Endodermal cell (in vitro differentiated cells): ENCODE measurements around the gene PTPRC. TPM values are rescaled to one million over a fixed set of nuclear protein-coding genes. Genes with fewer than 3 reads are reported as not detected.

Experiments
- DNase-seq: peaks from one replicate; pipeline ENCODE4 v3.0.0-alpha.2; 2017
- H3K27ac ChIP-seq: 2 replicates; pipeline ENCODE4 v1.5.1; 2013; ENCODE audit warnings: mild to moderate bottlenecking, low read depth, low read length, moderate library complexity
- H3K27me3 ChIP-seq: 2 replicates; pipeline ENCODE4 v1.6.1; 2013; ENCODE audit warnings: mild to moderate bottlenecking, low read length, moderate library complexity; ENCODE audit not compliant: insufficient read depth, control insufficient read depth, poor library complexity, severe bottlenecking
- H3K36me3 ChIP-seq: 2 replicates; pipeline ENCODE4 v1.7.0; 2013; ENCODE audit warnings: mild to moderate bottlenecking, low read length, moderate library complexity; ENCODE audit not compliant: control insufficient read depth, insufficient read depth
- H3K4me1 ChIP-seq: one replicate; pipeline ENCODE4 v1.7.0; 2013; ENCODE audit warnings: low read length; ENCODE audit not compliant: control insufficient read depth, insufficient read depth
- H3K4me3 ChIP-seq: 2 replicates; pipeline ENCODE4 v1.5.1; 2013; ENCODE audit warnings: mild to moderate bottlenecking, low read length, moderate library complexity
- H3K9ac ChIP-seq: 2 replicates; pipeline ENCODE4 v1.6.1; 2013; ENCODE audit warnings: mild to moderate bottlenecking, low read length, moderate library complexity; ENCODE audit not compliant: poor library complexity, severe bottlenecking; ENCODE audit errors: extremely low read depth
- H3K9me3 ChIP-seq: 2 replicates; pipeline ENCODE4 v1.6.1; 2013; ENCODE audit warnings: mild to moderate bottlenecking, low read length, moderate library complexity; ENCODE audit not compliant: control insufficient read depth
- H3K27ac Mint-ChIP-seq: 2 replicates; pipeline ENCODE4 v1.8.0; 2020; ENCODE audit warnings: mixed read lengths
- H3K27me3 Mint-ChIP-seq: 2 replicates; pipeline ENCODE4 v1.8.0; 2021; ENCODE audit warnings: mild to moderate bottlenecking, mixed read lengths; ENCODE audit not compliant: insufficient read depth
- H3K36me3 Mint-ChIP-seq: 2 replicates; pipeline ENCODE4 v1.8.0; 2020; ENCODE audit warnings: low read depth, mixed read lengths
- H3K4me1 Mint-ChIP-seq: 2 replicates; pipeline ENCODE4 v1.8.0; 2020; ENCODE audit warnings: mixed read lengths
- H3K4me3 Mint-ChIP-seq: 2 replicates; pipeline ENCODE4 v1.8.0; 2020; ENCODE audit warnings: mild to moderate bottlenecking, moderate library complexity, mixed read lengths
- H3K9me3 Mint-ChIP-seq: 2 replicates; pipeline ENCODE4 v1.8.0; 2020; ENCODE audit warnings: mild to moderate bottlenecking, mixed read lengths
- CTCF ChIP-seq: fragments of 200-600 bp; sonication (generic); conservative IDR thresholded peaks from 2 replicates; pipeline ENCODE4 v1.5.0; 2021; ENCODE audit warnings: antibody characterized with exemption, mild to moderate bottlenecking
- WGBS, 2 experiments: methylation state at CpG; one replicate each; pipeline versions ENCODE4 v1.1.5 to v1.1.7; 2013; ENCODE audit warnings: missing lambda C conversion rate in 2 of 2, mixed read lengths in 1 of 2; ENCODE audit not compliant: insufficient coverage in 1 of 2, insufficient read length in 1 of 2; 5-methylcytosine and 5-hydroxymethylcytosine counted together
- total RNA-seq, 2 donors: library from RNA; stranded (reverse); fragmentation: NEBNext Ultra II Directional in 1 of 2; extraction: Animal tissue kit (Norgen Biotek cat#: 25700) in 1 of 2; gene quantifications; 2 replicates in 1 of 2; 3 replicates in 1 of 2; pipeline ENCODE4 v1.2.1, GENCODE V29; 2021

PTPRC gene
- total RNA-seq, 2 donors from 2014 or later, result 0.11 TPM; not detected in 1

DNA sequence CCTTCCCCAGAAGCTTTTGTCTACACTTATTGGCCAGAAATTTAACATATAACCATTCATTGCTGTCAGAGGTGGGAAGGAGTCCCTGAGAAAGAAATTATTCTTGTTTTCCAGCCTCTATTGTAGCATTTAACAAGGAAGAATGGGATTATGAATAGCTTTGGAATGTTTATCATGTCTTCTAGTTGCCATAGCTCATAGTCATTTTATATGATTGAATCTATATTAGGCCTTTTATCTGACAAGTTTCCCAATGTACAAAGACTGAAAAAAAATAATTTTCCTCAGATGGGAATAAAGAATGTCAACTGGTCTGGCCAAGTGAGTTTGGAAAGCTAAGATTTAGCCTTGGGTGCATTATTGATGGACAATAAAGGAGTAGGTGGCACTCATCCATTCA lies 28.3 kb downstream of the PTPRC start:
- no peaks in the 10 kb centered on the region for H3K4me1 Mint-ChIP-seq
- H3K27ac ChIP-seq, result no peak overlapping the region
- no peaks in the 10 kb centered on the region for H3K9me3 ChIP-seq
- H3K27me3 ChIP-seq, result no peaks in the 10 kb centered on the region
- H3K9ac ChIP-seq, result no peak overlapping the region
- H3K36me3 ChIP-seq, result no peaks in the 10 kb centered on the region
- no peak overlapping the region for H3K4me3 Mint-ChIP-seq
- TF ChIP-seq CTCF, result no peak
- H3K27me3 Mint-ChIP-seq, result no peaks in the 10 kb centered on the region
- H3K4me3 ChIP-seq, result no peak overlapping the region
- H3K36me3 Mint-ChIP-seq, result no peaks in the 10 kb centered on the region
- no peaks in the 10 kb centered on the region for H3K4me1 ChIP-seq
- H3K9me3 Mint-ChIP-seq, result no peaks in the 10 kb centered on the region
- DNase-seq, result no peak
- H3K27ac Mint-ChIP-seq, result no peak overlapping the region

- Histone ChIP-seq H3K27me3 (no peaks in the 10 kb centered on the region), H3K27ac (no peak overlapping the region), H3K36me3 (no peaks in the 10 kb centered on the region), H3K4me1 (no peaks in the 10 kb centered on the region), H3K9ac (no peak overlapping the region), H3K9me3 (no peaks in the 10 kb centered on the region), H3K4me3 (no peak overlapping the region)
- no peak for DNase-seq
- Mint-ChIP-seq H3K9me3 (no peaks in the 10 kb centered on the region), H3K27ac (no peak overlapping the region), H3K4me3 (no peak overlapping the region), H3K4me1 (no peaks in the 10 kb centered on the region), H3K27me3 (no peaks in the 10 kb centered on the region), H3K36me3 (no peaks in the 10 kb centered on the region)
- TF ChIP-seq CTCF, result no peak
Observed at GRCh38 chr1:198667807-198668206, 29.0 kb downstream of the PTPRC start.

GRCh38 chr1:198669023-198669698 lies 30.3 kb downstream of the PTPRC start:
- H3K9ac ChIP-seq, result no peak overlapping the region
- no peaks in the 10 kb centered on the region for H3K27me3 ChIP-seq
- Mint-ChIP-seq H3K4me3 (no peak overlapping the region), H3K9me3 (no peaks in the 10 kb centered on the region), H3K27ac (no peak overlapping the region), H3K27me3 (no peaks in the 10 kb centered on the region), H3K36me3 (no peaks in the 10 kb centered on the region), H3K4me1 (no peaks in the 10 kb centered on the region)
- H3K9me3 ChIP-seq, result no peaks in the 10 kb centered on the region
- 87 to 93% methylated on average over 2 to 5 of the region's 5 CpGs for WGBS, 2 experiments
- no peaks in the 10 kb centered on the region for H3K4me1 ChIP-seq
- no peak for TF ChIP-seq CTCF
- no peak overlapping the region for H3K27ac ChIP-seq
- DNase-seq, result no peak
- no peak overlapping the region for H3K4me3 ChIP-seq
- no peaks in the 10 kb centered on the region for H3K36me3 ChIP-seq
